Activated CD4-positive, alpha-beta T cell treated with anti-CD3 and anti-CD28 coated beads for 1 hour (primary cell): ENCODE results near the gene DCAF15.
"Not testable (repeated sequence)": the region's sequence is repeated elsewhere in the genome, so short reads cannot be mapped to it uniquely, and the experiment has no call there.

ENCODE experiments used
- DNase-seq: peaks from one replicate; pipeline ENCODE4 v3.0.0-alpha.2; 2020

Gene DCAF15

DNA sequence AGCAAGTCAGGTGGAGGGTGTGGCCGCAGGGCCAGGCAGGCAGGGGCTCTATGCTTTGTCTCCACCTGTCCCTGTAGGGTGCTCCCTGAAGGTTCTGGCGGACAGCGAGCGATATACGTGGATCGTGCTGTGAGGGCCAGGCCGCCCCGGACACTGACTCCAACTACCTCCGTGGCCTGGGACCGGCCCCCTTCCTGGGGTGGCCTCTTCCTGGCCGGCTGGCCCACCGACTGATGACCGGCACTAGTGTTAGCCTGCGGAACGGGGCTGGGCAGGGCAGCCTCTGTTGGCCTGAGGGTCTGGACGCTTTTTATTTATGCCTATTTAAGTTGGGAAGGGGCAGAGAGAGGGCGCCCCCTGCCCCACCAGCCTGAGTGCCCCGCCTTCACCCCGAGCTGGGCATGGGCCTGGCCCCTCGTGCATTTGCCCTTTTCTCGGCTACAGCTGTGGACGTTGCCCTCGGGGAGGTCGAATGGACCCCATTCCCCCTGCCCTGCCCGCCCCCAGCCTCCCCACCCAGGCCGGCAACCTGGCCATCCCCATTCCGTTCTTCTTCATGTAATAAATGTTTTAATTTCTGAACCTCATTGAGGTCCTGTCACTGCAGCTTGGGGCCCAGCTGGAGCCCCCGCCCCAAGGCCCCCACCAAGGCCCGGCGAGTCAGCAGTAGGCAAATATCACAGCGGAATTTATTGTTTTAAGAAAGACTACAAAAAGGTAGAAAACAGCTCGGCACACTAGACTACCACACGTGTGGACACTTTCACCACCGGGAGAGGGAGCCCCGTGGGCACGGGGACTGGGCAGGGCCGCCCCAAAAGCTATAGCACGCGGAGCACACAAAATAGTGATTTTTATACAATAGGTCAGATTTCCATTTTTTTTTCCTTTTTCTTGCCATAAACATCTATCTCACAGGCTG lies 8.8 kb downstream of the DCAF15 start:
- no peak for DNase-seq

DNA sequence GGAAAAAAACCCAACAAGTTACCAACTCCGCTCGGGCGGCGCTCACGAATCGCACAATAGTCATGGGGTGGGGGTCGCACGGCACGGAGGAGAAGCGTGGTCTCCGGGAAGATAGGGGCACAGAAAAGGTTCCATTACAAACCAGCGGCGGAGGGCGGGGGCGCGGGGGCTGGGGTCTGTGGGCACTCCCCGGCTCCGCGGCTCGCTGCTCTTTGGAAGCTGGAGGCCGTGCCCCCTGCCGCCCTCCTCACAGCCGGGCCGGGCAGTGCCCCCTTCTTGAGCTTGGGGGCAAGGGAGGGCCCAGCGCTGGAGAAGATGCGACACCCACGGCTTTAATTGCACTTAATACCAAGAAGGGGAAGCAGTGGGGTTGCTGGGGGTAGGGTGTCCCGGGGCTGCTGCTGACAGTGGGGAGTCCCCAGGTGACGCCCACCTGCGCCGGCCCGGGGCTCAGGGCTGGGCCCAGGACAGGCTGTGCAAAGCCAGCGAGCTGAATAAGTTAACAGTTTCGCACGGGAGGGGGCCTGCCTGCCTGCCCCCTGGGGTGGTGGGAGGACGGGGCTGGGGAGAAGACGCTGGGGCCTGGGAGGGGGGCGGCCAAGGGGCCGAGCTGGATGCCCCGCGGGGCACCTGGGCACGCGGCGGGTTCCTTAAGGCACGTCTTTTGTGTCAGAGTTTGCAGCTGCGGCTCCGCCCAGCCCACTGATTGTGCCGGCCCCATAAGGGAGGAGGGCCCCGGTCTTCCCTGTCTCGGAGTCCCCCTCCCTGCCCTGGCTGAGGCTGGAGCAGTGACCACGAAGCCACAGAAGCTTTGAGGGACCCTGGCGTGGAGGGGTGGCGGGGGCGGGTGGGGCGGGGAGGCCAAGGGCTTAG lies 9.8 kb downstream of the DCAF15 start:
- no peak for DNase-seq

DNA sequence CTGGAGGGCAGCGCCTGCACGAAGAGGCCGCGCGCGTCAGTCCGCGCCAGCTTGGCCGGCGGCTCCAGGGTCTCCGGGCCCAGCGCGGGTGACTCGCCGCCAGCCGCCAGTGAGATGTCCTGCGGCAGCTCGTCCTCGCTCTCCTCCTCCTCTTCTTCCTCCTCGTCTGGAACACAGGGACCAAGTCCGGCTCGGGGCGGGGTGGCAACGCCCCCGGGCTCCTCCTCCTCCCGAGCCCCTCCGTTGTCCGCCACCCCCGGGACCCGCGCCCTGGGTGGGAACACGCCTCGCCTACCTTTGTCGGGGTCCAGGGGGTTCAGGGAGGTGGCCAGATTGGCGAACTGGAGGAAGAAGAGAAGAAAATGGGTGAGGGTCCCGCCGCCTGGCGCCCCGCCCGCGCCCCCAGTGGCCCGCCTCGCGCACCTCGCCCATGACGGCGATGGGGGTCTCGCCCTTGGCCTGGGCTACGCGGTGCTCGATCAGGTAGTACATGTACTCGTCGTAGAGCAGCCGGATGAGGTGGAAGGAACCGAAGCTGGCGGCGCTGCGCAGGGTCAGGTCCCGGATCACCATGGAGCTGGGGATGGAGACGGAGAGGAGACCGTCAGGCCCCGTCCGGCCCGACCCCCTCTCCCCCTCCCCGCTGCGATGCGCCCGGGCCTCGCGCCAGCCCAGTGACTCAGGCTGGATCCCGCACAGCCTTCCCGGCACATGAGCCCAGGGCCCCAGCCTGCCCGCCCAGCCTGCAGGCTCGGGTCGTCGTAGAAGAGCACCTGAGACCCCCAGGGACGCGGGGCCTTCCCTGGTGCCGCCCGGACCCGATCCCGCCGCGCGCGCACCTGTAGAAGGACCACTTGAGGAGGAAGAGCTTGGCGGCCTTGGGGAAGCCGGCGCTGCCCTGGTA lies 10.6 kb downstream of the DCAF15 start:
- no peak for DNase-seq

DNA sequence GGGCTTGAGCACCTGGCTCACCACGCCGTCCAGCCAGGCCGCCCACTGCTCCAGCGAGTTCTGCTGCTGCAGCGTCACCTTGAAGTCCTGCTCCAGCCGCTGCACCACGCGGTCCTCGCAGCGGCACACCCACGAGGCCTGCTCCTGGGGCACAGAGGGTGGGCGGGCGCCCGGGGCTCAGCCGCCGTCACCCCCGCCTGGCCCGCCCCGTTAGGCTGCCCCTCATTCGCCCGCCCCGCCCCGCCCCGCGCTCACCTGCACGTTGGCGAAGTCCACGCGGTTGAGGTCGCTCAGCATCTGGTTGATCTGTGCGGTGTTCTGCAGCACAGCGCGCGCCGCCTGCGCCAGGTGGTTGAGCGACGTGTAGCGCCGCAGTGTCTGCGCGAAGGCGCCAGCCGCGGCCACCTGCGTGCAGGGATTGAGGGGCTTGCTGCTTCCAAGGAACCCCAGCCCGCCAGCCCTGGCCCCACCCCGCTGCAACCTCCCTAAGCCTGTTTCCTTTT lies 11.3 kb downstream of the DCAF15 start:
- no peak for DNase-seq

DNA sequence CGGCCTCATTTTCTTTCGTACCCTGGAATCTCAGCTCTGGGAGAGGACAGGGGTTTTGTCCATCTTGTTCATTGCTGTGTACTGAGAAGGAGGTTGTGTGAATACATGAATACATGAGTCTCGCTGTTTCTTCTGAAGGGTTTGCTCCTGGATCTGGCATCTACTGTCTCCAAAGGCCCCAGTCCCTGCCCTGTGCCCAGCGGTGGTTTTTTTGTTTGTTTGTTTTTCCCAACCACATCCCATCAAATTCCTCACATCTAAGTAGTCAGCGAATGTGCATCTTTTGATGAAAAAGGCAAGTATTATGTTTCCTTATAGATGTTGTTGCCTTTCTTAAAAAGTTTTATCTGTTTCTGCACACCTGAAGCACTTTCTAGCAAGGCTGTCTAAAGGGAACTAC lies 12.5 kb downstream of the DCAF15 start:
- DNase-seq, result no peak

DNA sequence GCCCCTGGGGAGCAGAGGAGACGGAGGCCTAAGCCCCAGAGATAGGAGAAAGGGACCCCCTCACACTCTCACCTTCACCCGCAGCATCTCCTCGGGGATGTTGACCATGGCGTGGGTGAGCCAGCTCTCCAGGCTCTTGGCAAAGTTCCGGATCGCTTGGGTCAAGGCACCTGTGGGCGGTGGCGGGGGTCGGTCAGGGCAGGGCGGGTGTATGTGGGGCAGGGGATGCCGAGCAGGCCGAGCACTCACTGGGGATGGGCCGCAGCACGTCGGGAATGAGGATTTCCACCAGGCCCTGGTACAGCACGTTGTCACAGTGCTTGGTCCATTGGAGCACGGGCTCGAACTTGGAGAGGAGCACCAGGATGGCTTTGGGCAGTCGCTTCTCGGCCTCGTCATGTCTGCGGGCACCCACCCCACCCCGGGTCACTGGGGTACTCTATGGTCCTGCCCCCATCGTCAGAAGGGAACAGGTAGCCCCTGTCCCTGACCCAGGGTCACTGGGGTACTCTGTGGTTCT lies 13.1 kb downstream of the DCAF15 start:
- DNase-seq, result no peak

DNA sequence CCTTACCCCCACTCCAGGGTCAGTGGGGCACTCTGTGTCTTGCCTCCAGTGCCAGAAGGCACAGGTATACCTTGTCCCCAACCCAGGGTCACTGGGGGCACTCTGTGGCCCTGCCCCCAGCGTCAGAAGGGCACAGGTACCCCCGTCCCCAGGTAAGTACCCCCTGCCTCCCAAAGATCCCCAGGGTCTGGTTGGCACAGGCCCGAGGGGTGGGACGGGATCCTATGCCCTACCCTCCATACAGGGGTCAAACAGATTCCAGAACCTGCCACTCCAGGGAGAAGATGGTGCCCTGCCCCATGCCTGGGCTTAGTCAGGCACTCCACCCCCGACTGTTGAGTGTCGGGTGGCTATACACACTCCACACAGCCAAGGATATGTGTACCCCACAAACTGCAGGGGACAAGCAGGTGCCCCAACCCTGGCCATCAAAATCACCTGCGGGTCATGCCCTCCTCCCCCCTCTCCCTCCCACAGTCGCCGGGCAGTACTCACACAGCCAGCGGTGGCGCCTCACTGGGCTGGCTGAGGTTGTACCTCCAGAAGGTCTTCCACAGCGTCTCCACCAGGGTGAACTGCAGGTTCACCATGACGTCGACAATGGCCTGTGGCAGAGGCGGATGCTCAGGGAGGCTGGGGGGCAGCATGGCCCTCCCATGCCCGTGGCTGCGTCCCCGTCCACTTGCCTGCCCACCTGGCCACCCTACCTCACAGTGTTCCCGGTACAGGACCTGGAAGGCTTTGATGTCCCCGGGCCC lies 13.8 kb downstream of the DCAF15 start:
- no peak for DNase-seq

DNA sequence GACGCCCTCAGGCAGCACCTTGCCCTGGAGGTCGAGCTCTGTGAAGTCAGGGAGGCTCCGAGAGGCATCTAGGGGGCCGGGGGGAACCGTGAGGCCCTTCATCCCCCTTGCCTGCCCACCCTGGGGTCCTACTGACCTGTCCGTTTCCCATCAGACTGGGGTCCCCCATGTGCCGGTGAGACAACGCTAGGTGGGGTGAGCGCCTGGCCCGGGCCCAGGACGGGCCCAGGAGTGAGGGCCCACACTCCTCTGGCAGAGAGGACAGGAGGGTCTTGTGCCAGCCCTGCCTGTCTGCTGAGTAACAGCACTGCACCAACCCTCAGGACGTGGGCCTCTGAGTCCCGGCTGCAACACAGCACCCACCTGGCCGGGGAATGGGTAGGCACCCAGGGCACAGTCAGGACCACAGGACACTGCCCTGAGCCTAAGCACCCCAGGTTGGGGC lies 14.4 kb downstream of the DCAF15 start:
- no peak for DNase-seq

DNA sequence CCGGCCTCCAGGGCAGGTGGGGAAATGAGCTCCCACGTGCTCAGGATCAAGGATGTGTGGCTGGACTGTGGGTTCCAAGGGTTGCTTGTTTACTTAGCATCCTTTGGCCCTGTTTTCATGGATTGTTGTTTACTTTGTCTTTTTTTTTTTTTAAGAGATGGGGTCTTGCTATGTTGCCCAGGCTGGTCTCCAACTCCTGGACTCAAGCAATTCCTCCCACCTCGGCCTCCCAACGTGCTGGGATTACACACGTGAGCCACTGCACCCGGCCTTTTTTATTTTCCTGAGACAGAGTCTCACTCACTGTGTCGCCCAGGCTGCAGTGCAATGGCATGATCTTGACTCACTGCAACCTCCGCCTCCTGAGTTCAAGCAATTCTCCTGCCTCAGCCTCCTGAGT lies 14.9 kb downstream of the DCAF15 start:
- DNase-seq, result not testable (repeated sequence)

DNA sequence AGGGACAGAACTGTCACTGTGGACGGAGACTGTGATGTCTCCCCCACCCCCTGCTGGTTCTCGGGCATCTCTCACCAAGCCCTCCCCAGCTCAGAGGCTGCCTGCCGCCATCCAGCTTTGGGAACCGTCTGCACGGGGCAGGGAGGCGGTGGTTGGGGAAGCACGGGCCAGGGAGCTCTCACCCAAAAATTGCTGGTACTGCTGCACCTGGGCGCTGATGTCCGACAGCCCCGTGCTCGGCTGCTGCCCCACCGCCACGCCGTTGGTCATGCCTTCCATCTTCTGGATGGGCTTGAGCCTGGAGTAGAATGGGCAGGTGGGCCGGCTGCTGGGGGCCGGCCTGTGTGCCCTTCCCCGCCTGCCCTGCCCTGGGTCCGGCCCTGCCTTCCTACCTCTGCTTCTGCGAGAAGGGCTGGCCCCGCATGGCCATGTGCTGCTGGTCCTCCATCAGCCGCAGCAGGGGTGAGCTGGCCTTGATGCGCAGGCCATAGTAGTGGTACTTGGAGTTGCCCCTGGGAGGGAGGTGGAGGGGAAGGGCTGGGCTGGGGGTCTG lies 16.1 kb downstream of the DCAF15 start:
- no peak for DNase-seq

DNA sequence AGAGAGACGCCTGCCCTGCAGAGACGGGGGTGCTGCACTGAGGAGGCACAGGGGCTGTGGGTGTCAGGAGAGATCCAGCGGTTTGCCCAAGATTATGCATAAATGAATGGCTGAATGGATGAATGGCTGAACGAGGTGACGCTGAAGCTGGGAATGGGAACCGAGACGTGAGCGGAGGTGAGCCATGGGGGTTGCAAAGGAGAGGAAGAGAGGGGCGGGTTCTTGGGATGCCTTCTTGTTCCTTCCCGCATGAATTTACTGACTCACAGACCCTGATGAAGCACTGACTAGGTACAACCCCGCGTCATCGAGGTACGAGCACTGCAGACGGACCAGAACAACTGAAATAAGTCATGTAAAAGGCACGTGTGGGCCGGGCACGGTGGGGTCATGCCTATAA lies 16.7 kb downstream of the DCAF15 start:
- DNase-seq, result no peak

DNA sequence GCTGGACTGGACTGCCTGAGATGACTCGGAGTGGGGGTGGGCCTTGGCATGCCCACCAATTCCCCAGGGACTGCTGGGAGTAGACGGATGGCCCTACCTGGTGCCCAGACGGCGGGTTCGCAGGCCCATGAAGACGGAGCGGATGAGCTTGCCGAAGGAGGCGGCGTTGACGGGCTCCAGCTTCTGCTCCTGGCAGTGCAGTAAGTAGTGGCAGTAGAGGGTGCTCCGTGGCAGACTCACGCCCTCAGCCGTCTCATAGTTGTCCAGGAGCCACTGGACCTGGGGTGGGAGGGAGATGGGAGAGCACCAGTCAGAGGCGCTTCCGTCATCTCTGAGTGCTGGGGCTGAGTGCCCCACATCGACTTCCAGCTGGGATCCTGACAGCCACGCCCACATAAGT lies 17.6 kb downstream of the DCAF15 start:
- no peak for DNase-seq

DNA sequence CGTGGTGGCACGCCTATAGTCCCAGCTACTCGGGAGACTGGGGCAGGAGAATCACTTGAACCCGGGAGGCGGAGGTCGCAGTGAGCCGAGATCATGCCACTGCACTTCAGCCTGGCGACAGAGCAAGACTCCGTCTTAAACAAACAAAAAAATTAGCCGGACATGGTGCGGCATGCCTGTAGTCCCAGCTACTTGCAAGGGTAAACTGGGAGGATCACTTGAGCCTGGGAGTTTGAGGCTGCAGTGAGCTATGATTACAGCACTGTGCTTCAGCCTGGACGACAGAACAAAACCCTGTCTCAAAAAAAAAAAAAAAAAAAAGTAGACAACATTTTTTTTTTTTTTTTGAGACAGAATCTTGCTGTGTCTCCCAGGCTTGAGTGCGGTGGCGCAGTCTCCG lies 19.6 kb downstream of the DCAF15 start:
- not testable (repeated sequence) for DNase-seq

DNA sequence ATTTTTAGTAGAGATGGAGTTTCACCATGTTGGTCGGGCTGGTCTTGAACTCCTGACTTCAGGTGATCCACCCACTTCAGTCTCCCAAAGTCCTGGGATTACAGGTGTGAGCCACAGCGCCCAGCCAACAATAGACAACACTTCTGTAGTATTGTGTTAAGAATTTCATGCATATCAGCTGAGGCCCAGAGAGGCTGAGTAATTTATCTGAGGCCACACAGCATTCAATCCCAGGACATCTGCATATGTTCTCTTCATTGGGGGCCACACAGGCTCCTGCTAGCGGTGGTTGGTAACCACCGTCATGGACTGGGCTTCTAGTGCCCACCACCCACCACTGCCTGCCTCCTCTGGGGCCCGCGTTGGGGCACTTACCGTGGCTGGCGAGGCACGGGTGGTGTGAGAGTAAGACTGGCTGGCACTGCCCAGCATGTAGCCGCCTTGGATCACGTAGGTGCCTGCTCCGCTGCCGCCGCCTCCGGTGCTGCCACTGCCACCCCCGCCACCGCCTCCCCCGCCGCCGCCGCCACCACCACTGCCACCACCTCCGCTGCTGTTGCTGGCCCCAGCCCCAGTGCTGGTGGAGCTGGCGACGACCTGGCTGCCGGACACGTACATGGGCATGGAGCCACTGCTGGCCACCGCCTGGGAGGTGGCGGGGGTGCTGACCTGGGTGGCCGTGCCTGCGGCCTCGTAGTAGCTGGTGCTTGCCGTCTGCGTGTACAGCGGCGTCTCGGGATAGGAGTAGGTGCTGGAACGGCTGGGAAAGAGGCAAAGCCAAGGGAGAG lies 20.3 kb downstream of the DCAF15 start:
- DNase-seq, result no peak

DNA sequence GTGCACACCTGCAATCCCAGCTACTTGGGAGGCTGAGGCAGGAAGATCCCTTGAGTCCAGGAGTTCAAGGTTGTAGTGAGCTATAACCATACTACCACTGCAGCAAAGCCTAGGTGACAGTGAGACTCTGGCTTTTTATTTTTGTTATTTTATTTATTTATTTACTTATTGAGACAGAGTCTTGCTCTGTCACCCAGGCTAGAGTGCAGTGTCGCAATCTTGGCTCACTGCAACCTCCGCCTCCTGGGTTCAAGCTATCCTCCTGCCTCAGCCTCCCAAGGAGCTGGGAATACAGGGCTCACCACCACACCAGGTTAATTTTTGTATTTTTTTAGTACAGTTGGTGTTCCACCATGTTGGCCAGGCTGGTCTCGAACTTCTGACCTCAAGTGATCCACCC lies 21.2 kb downstream of the DCAF15 start:
- DNase-seq, result not testable (repeated sequence)

DNA sequence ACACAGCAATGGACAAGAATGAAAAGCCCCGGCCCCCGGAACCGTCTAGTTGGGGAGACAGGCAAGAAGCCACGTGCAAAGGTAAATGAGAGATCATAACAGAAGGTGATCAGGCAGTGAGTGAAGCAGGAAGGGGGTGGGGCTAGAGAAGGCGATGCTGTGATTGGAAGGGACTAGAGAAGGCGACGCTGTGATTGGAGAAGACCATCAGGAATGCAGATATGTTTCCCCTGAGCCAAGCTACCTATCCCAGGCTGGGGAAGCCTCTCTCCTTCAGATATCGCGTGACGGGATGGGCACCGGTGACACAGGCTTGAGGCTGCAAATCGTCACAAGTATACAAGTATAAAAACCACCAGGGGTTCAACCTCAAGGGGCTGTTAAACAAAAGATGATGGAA lies 21.8 kb downstream of the DCAF15 start:
- no peak for DNase-seq

DNA sequence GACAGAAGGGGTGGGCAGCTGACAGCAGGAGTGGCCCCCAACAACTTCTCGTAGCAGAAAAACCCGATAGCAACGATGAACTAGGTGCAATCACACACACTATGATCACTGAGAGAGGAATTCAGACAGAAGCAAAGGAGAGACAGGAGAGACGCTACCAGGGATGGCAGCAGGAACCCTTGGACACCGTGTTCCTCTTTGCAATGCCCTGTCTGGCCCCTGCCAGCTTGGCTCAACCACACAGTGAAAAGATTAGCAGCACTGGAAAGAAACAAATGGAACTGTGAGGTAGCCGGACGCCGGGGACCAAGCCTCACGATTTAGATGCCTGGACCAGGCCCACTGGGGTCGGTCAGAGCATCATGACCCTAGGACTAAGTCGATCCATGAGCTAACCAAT lies 23.6 kb downstream of the DCAF15 start:
- DNase-seq, result no peak

DNA sequence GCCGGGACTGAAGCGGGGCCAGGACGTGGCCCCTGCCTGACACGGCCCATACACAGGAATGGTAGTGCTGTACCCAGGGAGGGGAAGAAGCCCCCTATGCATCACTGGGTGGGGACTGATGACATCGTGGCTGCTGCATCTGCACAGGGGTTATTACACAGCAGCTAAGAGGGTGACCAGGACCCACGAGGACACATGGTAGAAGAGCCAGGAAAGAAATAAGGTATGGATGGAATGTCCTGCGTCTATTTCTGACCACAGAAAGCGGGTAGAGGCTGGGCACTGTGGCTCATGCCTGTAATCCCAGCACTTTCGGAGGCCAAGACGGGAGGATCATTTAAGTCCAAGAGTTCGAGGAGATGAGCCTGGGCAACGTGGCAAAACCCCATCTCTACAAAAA lies 24.1 kb downstream of the DCAF15 start:
- DNase-seq, result no peak

DNA sequence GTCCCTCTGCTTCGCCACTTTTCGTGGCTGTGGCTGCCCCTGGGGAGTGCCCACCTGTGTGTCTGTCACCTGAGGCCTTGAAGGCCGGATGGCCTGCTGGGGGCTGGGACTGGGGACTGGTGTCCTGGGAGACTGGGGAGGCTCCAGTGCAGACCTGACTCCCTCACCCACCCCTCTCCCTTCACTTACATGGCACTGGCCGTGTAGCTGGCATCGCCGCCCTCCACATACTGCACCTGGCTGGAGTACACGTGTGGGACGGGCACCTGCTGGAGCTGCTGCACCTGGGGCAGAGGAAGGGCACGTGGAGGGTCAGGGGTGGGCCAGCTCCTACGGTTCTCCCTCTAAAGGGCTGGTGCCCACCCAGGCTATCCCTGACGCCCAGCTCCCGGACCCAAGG lies 25.5 kb downstream of the DCAF15 start:
- no peak for DNase-seq
